ENCODE data around the gene RAI1. TPM values are rescaled to one million over a fixed set of nuclear protein-coding genes. Genes with fewer than 3 reads are reported as not detected.
A peak's percentile ranks its signal among the peaks of the same experiment; 100 is the strongest.

Gene RAI1
- total and polyA plus RNA-seq, 2 of the 13 experiments (the other 11 are each of a cell fraction or from before 2014, with no cell fraction given) = 3.4 to 5.2 TPM

DNA sequence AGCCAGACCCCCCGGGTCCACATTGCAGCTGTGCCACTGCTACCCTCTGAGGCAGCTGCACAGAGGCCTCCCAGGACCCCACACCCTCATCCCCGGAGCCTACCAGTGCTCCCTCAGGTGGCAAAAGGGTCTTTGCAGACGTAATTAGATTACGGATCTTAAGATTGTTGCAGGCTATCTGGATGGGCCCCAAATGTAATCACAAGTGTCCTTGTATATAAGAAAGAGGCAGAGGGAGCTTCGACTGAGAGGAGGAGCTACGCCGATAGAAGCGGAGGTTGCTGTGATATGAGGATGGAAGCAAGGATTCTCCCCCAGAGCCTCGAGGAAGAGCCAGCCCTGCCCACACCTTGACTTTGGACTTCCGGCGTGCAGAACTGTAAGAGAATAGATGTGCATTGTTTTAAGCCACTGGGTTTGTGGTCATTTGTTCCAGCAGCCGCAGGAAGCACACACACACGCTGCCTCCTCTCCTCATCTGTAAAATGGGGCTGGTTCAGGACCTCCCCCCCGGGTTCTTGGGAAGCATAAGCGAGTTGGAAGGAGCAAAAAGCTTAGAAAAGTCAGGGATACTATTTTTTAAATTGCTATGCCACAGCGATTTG is 10.5 kb upstream of the RAI1 start (continued):
- TF ChIP-seq ZNF12 (CRISPR knock-in tag; IDR thresholded peaks at IDR 0.05) (peak; percentile 95), GABPA (IDR thresholded peaks at IDR 0.05; ENCODE audit: low read depth, low read length) (no peak), GABPA (CRISPR knock-in tag; IDR thresholded peaks at IDR 0.05; ENCODE audit: low read depth) (0 out of 2 replicates have a peak, but pooled peaks have one; percentile 22)
- TF ChIP-seq, protein P1, sequence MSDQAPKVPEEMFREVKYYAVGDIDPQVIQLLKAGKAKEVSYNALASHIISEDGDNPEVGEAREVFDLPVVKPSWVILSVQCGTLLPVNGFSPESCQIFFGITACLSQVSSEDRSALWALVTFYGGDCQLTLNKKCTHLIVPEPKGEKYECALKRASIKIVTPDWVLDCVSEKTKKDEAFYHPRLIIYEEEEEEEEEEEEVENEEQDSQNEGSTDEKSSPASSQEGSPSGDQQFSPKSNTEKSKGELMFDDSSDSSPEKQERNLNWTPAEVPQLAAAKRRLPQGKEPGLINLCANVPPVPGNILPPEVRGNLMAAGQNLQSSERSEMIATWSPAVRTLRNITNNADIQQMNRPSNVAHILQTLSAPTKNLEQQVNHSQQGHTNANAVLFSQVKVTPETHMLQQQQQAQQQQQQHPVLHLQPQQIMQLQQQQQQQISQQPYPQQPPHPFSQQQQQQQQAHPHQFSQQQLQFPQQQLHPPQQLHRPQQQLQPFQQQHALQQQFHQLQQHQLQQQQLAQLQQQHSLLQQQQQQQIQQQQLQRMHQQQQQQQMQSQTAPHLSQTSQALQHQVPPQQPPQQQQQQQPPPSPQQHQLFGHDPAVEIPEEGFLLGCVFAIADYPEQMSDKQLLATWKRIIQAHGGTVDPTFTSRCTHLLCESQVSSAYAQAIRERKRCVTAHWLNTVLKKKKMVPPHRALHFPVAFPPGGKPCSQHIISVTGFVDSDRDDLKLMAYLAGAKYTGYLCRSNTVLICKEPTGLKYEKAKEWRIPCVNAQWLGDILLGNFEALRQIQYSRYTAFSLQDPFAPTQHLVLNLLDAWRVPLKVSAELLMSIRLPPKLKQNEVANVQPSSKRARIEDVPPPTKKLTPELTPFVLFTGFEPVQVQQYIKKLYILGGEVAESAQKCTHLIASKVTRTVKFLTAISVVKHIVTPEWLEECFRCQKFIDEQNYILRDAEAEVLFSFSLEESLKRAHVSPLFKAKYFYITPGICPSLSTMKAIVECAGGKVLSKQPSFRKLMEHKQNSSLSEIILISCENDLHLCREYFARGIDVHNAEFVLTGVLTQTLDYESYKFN (CRISPR knock-in tag; conservative IDR thresholded peaks at IDR 0.05) = 0 out of 2 replicates have a peak, but pooled peaks have one; percentile 16
- TF ChIP-seq, protein P2, sequence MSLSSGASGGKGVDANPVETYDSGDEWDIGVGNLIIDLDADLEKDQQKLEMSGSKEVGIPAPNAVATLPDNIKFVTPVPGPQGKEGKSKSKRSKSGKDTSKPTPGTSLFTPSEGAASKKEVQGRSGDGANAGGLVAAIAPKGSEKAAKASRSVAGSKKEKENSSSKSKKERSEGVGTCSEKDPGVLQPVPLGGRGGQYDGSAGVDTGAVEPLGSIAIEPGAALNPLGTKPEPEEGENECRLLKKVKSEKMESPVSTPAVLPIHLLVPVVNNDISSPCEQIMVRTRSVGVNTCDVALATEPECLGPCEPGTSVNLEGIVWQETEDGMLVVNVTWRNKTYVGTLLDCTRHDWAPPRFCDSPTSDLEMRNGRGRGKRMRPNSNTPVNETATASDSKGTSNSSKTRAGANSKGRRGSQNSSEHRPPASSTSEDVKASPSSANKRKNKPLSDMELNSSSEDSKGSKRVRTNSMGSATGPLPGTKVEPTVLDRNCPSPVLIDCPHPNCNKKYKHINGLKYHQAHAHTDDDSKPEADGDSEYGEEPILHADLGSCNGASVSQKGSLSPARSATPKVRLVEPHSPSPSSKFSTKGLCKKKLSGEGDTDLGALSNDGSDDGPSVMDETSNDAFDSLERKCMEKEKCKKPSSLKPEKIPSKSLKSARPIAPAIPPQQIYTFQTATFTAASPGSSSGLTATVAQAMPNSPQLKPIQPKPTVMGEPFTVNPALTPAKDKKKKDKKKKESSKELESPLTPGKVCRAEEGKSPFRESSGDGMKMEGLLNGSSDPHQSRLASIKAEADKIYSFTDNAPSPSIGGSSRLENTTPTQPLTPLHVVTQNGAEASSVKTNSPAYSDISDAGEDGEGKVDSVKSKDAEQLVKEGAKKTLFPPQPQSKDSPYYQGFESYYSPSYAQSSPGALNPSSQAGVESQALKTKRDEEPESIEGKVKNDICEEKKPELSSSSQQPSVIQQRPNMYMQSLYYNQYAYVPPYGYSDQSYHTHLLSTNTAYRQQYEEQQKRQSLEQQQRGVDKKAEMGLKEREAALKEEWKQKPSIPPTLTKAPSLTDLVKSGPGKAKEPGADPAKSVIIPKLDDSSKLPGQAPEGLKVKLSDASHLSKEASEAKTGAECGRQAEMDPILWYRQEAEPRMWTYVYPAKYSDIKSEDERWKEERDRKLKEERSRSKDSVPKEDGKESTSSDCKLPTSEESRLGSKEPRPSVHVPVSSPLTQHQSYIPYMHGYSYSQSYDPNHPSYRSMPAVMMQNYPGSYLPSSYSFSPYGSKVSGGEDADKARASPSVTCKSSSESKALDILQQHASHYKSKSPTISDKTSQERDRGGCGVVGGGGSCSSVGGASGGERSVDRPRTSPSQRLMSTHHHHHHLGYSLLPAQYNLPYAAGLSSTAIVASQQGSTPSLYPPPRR (CRISPR knock-in tag; IDR thresholded peaks at IDR 0.05; ENCODE audit: borderline replicate concordance) = no peak

Data from HepG2 (cell line).